NCI-H460 (cell line): ENCODE measurements around the gene REXO1. TPM values are rescaled to one million over a fixed set of nuclear protein-coding genes. Genes with fewer than 3 reads are reported as not detected.

ENCODE experiments used
- DNase-seq: peaks from one replicate; pipeline ENCODE4 v3.0.0-alpha.2; 2016; ENCODE audit warnings: low read depth; ENCODE audit errors: extremely low read depth
- total RNA-seq: library from RNA; depleted of rRNA; stranded (reverse); fragments of >200 nt; shearing (Covaris generic); gene quantifications from 2 replicates; pipeline ENCODE4 v1.2.3, GENCODE V29; 2014

The REXO1 gene
- total RNA-seq, 1 experiment from 2014 or later, result 6.6 TPM

- DNase-seq, result no peak
These were observed 32.4 kb downstream of the REXO1 start for GRCh38 chr19:1815605-1816529.

GRCh38 chr19:1814833-1815604 lies 33.3 kb downstream of the REXO1 start:
- no peak for DNase-seq

GRCh38 chr19:1814391-1814790 lies 33.9 kb downstream of the REXO1 start:
- no peak for DNase-seq

- DNase-seq, result no peak
These were observed 34.8 kb downstream of the REXO1 start for GRCh38 chr19:1813192-1814182.

- DNase-seq, result peak; percentile 93
These were observed 35.7 kb downstream of the REXO1 start for GRCh38 chr19:1812426-1813191.

- DNase-seq, result no peak
These were observed 36.3 kb downstream of the REXO1 start, which contains the start of gene ATP8B3 for GRCh38 chr19:1811942-1812425. TSS of gene ATP8B3 (minus strand) at chr19:1812276. CDS start at chr19:1811736, 540 bp downstream.

GRCh38 chr19:1811472-1811894 lies 36.8 kb downstream of the REXO1 start:
- peak; percentile 59 for DNase-seq

GRCh38 chr19:1810439-1811160 lies 37.7 kb downstream of the REXO1 start:
- no peak for DNase-seq

- DNase-seq, result no peak
These were observed 38.6 kb downstream of the REXO1 start for GRCh38 chr19:1809678-1810077.

- DNase-seq, result no peak
These were observed 39.9 kb downstream of the REXO1 start for GRCh38 chr19:1808395-1808731.

- no peak for DNase-seq
These were observed 40.4 kb downstream of the REXO1 start for GRCh38 chr19:1807695-1808394.

GRCh38 chr19:1807030-1807694 lies 41.1 kb downstream of the REXO1 start:
- DNase-seq, result no peak

- DNase-seq, result no peak
These were observed 41.9 kb downstream of the REXO1 start for GRCh38 chr19:1806184-1807029.

GRCh38 chr19:1805401-1806183 lies 42.7 kb downstream of the REXO1 start:
- no peak for DNase-seq

- no peak for DNase-seq
These were observed 43.4 kb downstream of the REXO1 start for GRCh38 chr19:1804858-1805257.
